ENCODE results near the gene FGF1.

GRCh38 chr5:142722896-142723295, 37.0 kb upstream of the FGF1 start:
- TF ChIP-seq POLR2AphosphoS5 (IDR thresholded peaks at IDR 0.05): no peak
- TF ChIP-seq CTCF (IDR thresholded peaks at IDR 0.05): no peak

Data from stomach (tissue), 4 donors.